HS-5 (cell line): ENCODE results near the gene FASTKD3.

ENCODE experiments used
- DNase-seq: peaks from one replicate; pipeline ENCODE4 v3.0.0-alpha.2; 2012; ENCODE audit warnings: low read depth

Gene FASTKD3

GRCh38 chr5:7849681-7850394 lies 19.0 kb downstream of the FASTKD3 start:
- DNase-seq = no peak

- no peak for DNase-seq
Measured at GRCh38 chr5:7848296-7848695, 20.5 kb downstream of the FASTKD3 start.

- no peak for DNase-seq
Measured at GRCh38 chr5:7846327-7846726, 22.5 kb downstream of the FASTKD3 start.

- no peak for DNase-seq
Measured at GRCh38 chr5:7845557-7845956, 23.3 kb downstream of the FASTKD3 start.

- DNase-seq = no peak
Measured at GRCh38 chr5:7844901-7845300, 23.9 kb downstream of the FASTKD3 start.

- no peak for DNase-seq
Measured at GRCh38 chr5:7842531-7842930, 26.3 kb downstream of the FASTKD3 start.

GRCh38 chr5:7837403-7837802 lies 31.4 kb downstream of the FASTKD3 start:
- no peak for DNase-seq

GRCh38 chr5:7834982-7835381 lies 33.8 kb downstream of the FASTKD3 start:
- no peak for DNase-seq

GRCh38 chr5:7828269-7828668 lies 40.6 kb downstream of the FASTKD3 start:
- DNase-seq = no peak

- DNase-seq = no peak
Measured at GRCh38 chr5:7827610-7828009, 41.2 kb downstream of the FASTKD3 start.

- no peak for DNase-seq
Measured at GRCh38 chr5:7825630-7826029, 43.2 kb downstream of the FASTKD3 start.

- DNase-seq = no peak
Measured at GRCh38 chr5:7824995-7825394, 43.8 kb downstream of the FASTKD3 start.

- DNase-seq = no peak
Measured at GRCh38 chr5:7823594-7823993, 45.2 kb downstream of the FASTKD3 start.

- no peak for DNase-seq
Measured at GRCh38 chr5:7822449-7822848, 46.4 kb downstream of the FASTKD3 start.

- DNase-seq = no peak
Measured at GRCh38 chr5:7816535-7816901, 52.3 kb downstream of the FASTKD3 start.

GRCh38 chr5:7815892-7816534 lies 52.8 kb downstream of the FASTKD3 start:
- no peak for DNase-seq

- no peak for DNase-seq
Measured at GRCh38 chr5:7814816-7815215, 54.0 kb downstream of the FASTKD3 start.

- no peak for DNase-seq
Measured at GRCh38 chr5:7813576-7813975, 55.3 kb downstream of the FASTKD3 start.

GRCh38 chr5:7813007-7813406 lies 55.8 kb downstream of the FASTKD3 start:
- DNase-seq = no peak

- no peak for DNase-seq
Measured at GRCh38 chr5:7811715-7812114, 57.1 kb downstream of the FASTKD3 start.
